IPS-NIHi7 (cell line): ENCODE results near the gene STK17B.
A peak's percentile ranks its signal among the peaks of the same experiment; 100 is the strongest.
"Not testable (repeated sequence)": the region's sequence is repeated elsewhere in the genome, so short reads cannot be mapped to it uniquely, and the experiment has no call there.

Source experiments
- DNase-seq: peaks from one replicate; pipeline ENCODE4 v3.0.0; 2012; ENCODE audit warnings: mixed read lengths; ENCODE audit errors: extremely low spot score

The STK17B gene

DNA sequence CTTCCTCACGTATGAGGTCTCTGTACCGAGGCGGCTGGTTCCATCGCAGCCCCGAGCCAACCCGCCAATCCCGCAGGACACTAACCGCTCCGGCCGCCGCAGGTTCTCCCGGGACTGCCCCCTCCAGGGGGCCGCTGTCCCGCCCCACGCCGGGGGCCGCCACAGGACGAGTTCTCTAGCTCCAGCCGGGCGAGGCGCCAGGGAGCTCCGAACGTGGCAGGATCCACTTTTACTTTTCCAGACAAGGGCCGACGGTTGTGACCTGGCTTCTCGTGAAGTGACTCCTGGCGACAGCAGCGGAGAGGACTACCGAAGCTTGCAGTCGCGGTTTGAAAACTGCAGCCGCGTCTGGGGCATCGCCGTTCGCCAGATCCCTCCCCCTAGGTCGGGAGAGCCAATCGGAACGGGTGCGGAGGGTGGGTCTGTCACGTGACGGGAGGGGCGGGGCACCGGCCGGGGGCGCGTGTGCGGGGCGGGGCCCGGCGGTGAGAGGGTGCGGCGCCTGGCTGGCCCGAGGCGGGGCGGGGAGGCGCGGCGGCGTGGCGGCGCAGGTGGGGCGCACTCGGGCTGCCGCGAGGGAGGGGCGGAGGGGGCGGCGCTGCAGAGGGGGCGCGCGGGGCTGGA is at the start of gene STK17B:
TSS of gene STK17B (minus strand) at position 331 of the 624 bp plus-strand sequence. CDS start 8,195 bp downstream, outside the sequence.
- peak; percentile 98 for DNase-seq

DNA sequence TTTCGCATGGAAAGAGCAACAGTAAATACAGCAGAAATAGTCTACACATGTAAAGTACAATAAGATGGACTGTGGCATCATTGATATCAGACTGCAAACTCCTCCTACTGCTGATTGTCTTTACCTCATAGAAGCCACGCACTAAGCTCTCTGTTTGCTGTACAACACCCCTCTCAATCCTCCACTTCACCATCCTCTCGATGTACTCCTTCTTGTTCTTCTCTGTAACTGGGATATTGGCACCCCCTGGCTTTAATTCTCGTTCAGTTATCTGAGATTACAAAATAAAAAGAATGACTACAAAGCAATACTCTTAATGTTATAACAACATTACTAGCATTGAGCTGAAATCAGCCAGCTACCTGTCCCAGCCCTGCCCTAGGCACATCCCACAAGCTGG is 49.3 kb upstream of the STK17B start:
- no peak for DNase-seq

DNA sequence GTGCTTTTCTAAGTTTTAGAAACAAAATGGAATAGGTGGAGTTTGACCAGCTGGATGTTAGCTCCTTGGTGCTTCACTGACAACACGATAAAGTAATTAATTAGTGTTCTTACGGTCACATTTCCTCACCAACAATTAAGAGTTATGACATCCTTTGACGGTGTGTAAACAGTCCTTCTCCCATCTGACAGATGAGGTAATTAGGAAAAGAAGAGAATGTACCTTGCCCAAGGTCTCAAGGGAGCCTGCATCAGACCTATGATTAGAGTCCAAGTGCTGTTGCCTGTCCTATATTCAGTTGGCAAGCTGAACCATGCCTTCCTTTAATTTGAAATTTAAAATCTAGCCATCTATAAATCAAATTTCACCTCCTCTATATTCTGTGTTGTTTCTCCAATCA is 48.3 kb upstream of the STK17B start:
- DNase-seq, result no peak

DNA sequence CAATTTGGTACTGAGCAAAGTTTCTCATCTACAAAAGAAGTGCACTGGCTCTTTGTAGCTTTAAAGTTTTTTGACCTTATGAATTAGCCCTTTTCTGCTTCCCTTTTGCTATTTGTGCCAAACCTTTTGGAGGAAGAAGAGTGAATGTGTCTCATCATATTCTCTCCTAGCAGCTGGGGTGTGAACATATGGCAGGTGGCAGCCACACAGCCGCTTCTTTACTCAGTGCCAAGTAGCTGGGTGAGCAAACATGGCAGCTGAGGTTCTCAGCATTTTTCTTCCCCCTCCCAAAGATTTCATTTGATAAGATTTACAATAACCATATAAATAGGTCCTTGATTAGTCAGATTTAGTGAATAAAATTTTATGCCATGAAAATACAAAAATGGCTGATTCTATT is 46.7 kb upstream of the STK17B start:
- DNase-seq, result no peak

DNA sequence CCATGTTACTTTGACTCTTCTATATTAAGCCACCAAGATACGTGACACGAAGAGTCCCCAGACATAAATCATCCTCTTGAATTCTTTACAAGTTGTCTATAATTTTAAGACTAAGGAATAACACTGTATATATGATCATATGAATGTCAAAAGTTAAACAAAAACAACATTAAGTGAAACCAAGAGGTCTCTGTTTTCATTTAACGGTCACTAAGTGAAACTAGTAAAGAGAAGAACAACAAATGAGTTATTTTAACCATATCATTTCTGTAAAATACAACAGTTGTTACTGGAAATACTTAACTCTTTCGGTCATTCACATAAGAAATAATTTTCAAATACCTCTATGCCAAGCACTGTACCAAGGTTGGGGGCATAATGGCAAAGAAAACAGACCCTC is 45.7 kb upstream of the STK17B start:
- no peak for DNase-seq

DNA sequence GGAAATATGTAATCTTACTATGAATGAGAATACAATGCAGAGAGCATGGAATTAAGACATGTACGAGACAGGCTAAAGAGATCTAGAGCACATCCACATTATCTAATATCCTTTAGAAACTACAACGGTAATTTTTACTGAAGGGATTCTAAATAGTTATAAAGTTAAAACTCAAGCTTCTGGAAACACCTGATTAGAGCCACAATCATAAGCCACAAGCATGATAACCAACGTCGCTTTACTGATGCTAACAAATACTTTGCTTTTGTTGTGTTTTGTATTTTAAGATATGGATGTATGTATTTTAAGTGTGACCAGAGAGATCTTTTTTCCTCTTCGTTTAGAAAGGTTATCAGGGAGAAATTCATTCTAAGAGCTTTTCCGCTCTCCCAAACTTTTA is 44.0 kb upstream of the STK17B start:
- DNase-seq, result no peak

DNA sequence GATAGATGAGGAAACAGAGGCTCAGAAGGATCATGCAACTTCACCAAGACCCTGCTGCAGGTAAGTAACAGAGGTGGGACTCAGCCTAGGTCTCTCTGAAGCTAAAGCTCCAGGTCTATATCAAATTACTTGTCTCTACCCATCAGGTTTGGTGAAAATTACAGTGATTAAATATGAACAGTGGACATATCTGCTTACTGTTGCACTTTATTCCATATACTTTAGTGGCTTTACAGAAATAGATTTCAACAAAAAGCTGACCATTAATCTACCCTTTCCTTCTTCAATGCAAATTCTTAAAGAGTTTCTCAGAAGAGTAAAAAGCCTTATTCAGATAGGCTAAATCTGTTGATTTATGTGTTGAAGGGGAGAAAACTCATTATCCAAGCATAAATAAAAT is 42.8 kb upstream of the STK17B start:
- no peak for DNase-seq

DNA sequence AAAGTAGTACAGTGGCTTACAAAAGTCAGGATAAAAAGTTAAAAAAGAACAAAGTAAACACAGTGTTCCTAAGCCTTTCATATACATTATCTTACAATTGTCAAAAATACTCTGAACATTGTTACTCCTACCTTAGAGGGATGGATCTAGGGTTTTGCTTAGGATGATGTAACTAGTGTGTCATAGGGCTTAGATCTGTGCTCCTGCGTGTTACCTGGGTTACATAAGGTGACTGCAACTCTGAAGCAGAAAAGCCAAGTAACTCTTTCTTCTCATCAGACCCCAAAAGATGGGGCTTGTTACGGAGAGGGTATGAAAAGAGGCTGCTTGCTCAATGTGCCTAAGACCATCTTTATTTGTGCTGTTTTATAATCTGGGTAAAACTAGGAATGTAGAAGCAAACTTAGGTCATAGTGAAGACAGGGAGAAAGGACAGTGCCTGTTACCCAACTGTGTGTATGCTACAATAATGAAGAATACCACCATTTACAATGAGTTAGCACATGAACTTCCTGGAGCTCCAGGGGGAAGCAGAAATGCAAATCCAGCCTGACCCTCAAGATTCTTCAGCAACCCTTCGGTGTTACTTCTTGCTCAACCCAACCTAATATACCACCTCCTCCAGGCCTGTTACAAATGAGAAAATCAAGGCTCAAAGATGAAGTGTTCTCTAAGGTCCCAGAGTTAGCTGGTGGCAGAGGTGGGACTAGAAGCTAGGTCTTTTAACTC is 42.0 kb upstream of the STK17B start:
- no peak for DNase-seq

DNA sequence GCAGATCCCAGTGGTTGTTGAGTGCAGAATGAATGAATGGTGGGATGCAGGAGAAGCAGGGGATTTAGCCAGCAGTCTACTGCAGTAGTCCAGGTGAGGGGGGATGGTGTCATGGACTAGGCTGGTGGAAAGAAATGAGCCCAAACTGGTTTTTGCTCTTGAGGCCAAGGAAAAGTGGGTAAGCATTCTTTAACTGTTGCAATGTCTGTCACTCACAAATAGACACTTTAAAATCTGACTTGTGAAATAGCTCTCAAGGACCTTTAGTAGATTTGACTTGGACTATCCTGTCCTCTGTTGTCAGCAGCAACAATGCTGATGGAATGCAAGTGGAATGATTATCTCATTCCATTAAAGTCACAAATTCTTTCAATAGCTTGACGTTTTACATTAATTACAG is 37.5 kb upstream of the STK17B start:
- no peak for DNase-seq

DNA sequence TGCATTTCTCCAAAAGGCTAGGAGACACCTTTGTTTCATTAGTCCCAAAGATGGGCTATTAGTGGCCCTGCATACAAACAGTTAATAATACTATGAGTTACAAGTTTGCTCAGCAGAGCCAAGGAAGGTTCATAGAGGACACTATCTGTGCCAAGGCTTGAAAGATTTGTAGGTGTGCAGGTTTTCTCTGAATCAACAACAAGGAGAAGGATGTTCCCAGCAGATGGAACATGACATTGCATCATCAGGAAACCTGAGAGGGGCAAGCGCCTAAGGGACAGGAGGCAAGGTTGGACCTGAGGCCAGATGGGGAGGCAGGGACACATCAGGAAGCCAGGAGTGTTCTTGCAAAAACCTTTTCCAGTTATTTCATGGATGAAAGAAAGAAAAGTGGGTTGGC is 35.4 kb upstream of the STK17B start:
- DNase-seq, result no peak

DNA sequence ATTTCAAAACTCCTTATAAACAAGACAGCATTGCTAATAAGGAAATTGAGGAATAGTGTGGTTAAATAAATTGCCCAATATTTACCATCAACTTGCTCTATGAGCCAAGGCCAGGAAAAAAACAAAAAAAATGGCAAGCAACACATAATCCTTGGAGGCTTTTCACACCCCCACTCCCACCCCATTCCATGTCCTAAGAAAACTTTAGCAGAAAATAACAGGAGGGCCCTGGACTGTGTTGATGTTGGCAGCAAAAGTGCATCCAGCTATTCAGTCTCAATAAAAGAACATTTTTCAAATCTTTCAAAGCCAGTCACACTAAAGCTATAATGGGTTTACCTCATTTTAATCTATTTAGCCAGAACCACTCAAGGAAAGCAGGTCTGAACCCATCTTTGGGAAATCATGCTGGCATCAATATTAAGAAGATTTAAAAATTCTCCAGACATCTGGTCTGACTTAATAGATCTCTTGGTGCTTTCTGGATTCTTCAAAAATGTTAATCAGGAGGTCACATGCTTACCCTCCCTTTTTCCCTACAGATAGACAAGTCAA is 34.6 kb upstream of the STK17B start:
- no peak for DNase-seq

DNA sequence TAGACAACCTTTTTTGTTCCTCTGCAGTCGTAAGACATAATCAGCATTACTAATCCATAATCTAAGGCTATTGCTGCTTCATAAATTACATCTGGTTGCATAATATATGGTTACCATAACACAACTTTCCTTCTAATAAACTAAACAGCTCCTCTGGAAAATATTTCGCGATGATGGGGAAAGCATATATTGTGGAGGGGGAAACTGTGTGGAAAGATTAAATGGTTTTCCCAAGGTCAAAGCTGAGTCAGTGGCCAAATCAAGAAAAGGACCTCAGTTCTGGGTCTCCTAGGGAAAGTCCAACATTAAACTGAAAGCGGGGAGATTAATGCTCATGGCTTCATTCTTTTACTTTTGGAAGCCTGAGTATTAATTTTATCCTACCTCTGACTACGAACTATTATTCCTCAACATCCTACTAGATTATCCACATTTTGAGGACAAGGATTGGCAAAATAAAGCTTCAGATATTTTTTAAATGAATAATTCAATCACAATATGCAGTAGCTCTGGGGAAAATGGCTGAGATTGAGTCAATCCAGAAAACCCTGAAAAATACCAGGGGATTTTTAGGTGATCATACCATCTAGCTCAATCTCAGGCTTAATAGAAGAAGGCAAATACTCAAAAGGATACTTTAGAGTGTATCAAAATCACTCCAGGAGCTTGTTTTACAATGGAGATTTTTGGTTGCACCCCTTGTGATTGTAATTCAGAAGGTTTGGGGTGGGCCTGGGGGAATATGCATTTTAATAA is 33.8 kb upstream of the STK17B start:
- no peak for DNase-seq

DNA sequence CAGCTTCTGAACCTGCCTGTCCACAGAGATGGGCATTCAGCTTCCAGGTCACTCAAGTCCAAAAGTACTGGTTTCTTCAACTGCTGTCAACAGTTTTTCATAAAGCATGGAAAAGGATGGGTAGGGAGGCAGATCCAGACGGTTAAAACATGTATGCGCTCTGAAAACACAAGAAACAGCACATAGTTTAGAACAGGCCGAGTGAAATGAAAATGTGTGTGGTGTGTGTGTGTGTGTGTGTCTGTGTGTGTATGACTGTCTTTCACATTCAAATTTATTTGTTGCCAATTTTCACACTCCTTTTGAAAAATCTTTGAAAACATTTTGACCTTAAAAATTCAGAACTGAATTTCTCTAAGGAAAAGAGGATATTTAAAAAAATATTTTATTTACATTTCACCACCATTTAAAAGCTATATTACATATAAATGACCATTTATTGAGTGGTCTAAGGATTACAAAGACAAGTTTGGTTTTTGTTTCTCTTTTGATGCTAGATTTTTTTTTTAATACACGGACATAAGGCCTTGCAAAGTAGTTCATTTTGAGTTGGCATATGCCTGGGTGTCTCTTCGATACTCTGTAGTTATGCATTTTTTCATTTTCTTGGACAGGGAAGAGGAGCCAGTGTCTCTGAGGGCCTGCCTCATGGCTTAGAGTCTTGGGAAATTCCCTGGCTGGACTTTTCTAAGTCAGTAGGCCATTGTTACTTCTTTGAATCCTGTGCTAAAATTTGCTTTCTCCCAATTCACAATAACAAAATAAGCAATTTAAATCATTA is 30.0 kb upstream of the STK17B start:
- DNase-seq, result no peak

DNA sequence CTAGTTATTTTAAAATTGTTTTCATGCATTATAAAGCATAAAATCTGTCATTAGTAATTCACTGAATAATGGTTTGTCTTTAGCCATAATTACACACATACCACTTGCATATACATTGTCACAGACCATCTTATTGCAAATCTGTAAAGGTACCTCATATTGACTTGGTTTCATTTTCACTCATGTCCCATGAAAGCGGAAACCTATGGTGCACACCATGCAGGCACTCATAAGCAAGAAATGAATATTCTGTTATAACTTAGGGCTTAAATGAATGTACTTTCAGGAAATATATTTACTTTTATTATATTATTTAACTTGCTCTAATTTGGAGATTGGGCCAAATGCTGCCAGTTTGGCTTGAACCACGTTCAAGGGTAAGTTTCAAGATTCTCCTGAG is 29.2 kb upstream of the STK17B start:
- DNase-seq, result no peak

DNA sequence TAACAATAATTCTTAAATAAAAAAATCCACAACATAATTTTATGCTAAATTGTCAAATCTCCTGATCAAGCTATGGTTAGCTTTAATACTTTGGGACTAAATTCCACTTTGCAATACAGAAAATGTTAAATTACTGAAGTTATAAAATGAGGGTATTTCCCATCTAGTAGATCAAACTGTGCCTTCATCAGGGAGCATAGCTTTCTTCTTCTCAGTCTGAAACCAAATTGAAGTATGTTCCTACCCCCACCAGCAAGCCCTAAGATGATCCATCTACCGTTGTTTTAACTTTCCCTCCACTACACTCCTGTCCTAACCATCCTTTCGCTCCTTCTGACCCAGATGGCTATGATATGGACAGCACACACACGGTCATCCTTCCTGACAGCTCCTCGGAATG is 24.4 kb upstream of the STK17B start:
- no peak for DNase-seq

DNA sequence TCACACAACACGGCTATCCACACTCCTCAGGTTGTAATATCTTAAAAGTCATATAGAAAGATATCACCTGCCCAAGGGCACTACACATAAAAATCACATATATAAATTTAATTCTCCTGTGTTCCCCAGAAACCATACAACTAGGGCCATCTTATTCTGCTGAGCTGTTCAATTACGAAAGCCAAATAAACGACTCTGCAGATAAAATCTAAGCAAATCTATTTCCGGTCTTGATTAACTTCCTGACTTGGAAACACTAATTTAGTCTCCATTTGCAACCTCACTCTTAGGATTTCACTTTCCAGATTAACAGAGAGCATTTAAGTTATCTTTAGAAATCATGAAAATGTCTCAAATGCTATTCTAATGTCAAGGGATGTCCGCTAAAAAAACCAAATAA is 23.9 kb upstream of the STK17B start:
- no peak for DNase-seq

DNA sequence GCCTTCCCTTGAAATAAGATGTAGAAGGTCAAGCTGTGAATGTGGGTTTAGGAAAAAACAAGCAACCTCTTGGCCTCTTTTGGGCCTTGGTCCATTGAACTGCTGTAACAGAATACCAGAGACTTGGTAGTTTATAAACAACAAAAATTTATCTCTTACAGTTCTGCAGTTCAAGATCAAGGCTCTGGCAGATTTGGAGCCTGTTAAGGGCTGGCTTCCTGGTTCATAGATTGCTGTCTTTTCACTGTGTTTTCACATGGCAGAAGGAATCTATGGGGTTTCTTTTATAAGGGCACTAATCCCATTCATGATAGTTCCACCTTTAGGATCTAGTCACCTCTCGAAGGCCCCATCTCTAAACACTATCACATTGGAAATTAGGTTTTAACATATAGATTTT is 20.2 kb upstream of the STK17B start:
- no peak for DNase-seq

DNA sequence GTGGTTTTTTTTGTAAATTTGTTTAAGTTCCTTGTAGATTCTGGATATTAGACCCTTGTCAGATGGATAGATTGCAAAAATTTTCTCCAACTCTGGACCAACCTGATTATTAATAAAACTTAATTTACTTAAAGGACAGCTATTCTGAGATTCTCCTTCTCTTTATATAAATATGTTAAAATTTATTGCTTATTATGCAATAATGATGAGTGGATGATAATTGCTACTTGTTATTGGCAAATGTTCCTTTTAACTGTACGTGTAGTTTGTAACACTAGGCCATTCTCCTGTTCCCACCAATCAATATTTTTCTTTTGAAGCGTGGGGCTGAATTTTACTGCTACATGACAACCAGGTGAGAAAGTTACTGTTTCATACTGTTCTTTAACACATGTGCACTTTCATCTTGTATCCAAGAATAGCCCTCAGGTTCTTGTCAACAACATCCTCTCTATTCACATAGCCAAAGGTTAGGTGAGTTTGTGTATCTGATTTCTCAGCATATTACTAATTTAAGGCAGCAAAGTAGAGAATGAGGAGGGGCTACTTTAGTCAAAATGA is 16.6 kb upstream of the STK17B start:
- DNase-seq, result no peak

DNA sequence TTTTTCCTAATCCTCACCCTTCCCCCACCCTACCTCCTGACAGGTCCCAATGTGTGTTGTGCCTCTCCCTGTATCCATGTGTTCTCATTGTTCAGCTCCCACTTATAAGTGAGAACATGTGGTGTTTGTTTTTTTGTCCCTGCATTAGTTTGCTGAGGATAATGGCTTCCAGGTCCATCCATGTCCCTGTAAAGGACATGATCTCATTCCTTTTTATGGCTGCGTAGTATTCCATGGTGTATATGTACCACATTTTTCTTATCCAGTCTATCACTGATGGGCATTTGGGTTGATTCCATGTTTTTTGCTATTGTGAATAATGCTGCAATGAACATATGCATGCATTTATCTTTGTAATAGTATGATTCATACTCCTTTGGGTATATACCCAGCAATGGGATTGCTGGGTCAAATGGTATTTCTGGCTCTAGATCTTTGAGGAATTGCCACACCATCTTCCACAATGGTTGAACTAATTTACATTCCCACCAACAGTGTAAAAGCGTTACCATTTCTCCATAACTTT is 15.9 kb upstream of the STK17B start:
- DNase-seq, result not testable (repeated sequence)

DNA sequence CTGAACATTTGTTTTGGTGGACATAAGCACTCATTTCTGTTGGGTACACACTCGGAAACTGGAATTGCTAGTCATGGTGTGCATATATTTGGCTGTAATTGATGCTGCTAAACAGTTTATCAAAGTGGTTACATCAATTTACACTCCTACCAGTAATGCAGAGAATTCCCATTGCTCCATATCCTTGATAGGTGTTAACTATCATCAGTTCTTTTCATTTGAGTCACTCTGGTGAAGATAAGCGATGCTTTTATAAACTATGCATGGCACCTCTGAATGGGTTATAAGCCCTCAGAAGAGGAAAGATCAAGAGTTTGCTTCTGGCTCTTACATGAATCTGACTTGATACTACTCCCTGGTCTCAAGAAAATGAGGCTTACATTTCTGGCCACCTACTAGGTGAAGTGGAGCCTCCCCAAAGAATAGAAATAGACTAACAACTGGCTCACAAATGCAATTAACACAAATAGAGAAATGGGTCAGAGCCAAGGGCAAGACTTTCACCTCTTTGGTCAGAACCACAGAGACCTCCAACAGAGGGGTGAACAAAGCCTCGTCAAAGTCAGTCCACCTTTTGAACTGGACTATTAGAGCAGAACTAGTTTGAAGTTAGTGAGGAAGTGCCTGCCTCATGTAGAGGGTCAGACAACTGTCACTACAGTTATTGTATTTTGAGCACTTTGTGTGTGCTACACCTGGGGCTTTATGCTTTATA is 15.0 kb upstream of the STK17B start:
- no peak for DNase-seq

DNA sequence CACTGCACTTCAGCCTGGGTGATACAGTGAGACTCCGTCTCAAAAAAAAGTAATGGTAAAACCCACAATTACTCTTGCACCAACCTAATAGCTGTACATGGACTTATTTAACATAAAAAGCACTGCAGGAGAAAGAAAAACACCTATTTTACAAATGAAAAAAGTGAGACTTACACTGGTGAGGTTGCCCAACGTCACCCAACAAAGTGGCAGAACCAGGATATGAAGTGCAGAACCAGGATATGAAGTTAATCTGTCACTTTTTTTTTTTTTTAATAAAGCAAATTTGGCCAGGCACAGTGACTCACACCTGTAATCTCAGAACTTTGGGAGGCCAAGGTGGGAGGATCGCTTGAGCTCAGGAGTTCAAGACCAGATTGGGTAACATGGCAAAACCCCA is 13.5 kb upstream of the STK17B start:
- no peak for DNase-seq
